LNCaP clone FGC (cell line): ENCODE results near the gene FAM53A.
"Not testable (repeated sequence)": the region's sequence is repeated elsewhere in the genome, so short reads cannot be mapped to it uniquely, and the experiment has no call there.

Experiments used
- DNase-seq: peaks from one replicate; pipeline ENCODE4 v3.0.0-alpha.2; 2011; ENCODE audit warnings: low read depth
- H3K4me3 ChIP-seq: 2 replicates; pipeline ENCODE4 v1.5.1; 2011; ENCODE audit warnings: mild to moderate bottlenecking, low read depth, low read length, control low read depth
- CTCF ChIP-seq: IDR thresholded peaks from 2 replicates; pipeline ENCODE4 v1.5.1; 2012; ENCODE audit warnings: mild to moderate bottlenecking; ENCODE audit not compliant: control insufficient read depth, insufficient read depth; ENCODE audit errors: extremely low read depth

Gene FAM53A

GRCh38 chr4:1608821-1609500, 75.2 kb downstream of the FAM53A start:
- DNase-seq: no peak
- no peak overlapping the region for H3K4me3 ChIP-seq
- no peak for TF ChIP-seq CTCF

GRCh38 chr4:1608196-1608820, 75.8 kb downstream of the FAM53A start:
- no peak for TF ChIP-seq CTCF
- no peak for DNase-seq
- H3K4me3 ChIP-seq: no peak overlapping the region

- DNase-seq, H3K4me3 ChIP-seq: not testable (repeated sequence)
These were observed 76.5 kb downstream of the FAM53A start for GRCh38 chr4:1607436-1608195.

GRCh38 chr4:1604706-1605205, 79.4 kb downstream of the FAM53A start:
- peak; percentile 65 for TF ChIP-seq CTCF
- DNase-seq: no peak
- H3K4me3 ChIP-seq: no peak overlapping the region

GRCh38 chr4:1604181-1604705, 79.9 kb downstream of the FAM53A start:
- no peak for TF ChIP-seq CTCF
- no peak for DNase-seq
- H3K4me3 ChIP-seq: no peak overlapping the region

GRCh38 chr4:1603413-1604135, 80.5 kb downstream of the FAM53A start:
- TF ChIP-seq CTCF: no peak
- H3K4me3 ChIP-seq: no peak overlapping the region
- DNase-seq: no peak
